K562 (cell line): ENCODE data around the gene COLEC12. TPM values are rescaled to one million over a fixed set of nuclear protein-coding genes. Genes with fewer than 3 reads are reported as not detected.
A peak's percentile ranks its signal among the peaks of the same experiment; 100 is the strongest.

Experiments
- ATAC-seq: fragments of 200-7000 bp; cut with Tn5 transposase; 3 replicates; pipeline ENCODE4 v1.9.1; 2020; ENCODE audit warnings: moderate library complexity
- BruUV-seq: library from RNA; stranded (reverse); fragments of 400-500 nt; replicated peaks from 2 replicates; lab custom pipeline; 2021; lab: Mats Ljungman, UMichigan
- CTCF ChIA-PET: fragments of 300-600 bp; formaldehyde crosslinking; extraction: SDS; loops from one replicate; lab custom pipeline; 2021; ENCODE audit warnings: low intra/inter-chr PET ratio; lab: Yijun Ruan, JAX
- POLR2A ChIA-PET: fragments of 300-600, 350-650 bp; sonication (Branson Sonifier 250); formaldehyde crosslinking; extraction: SDS; loops from one replicate; lab custom pipeline; 2021; ENCODE audit warnings: antibody characterized with exemption, inconsistent platforms; lab: Yijun Ruan, JAX
- DNase-seq, 4 experiments: peaks; one replicate each; pipeline versions ENCODE4 v3.0.0 to v3.0.0-alpha.2; 2011 to 2018; ENCODE audit warnings: low spot score in 3 of 4, mixed read lengths in 3 of 4; ENCODE audit errors: extremely low read depth in 1 of 4
- FAIRE-seq: peaks from 2 replicates; lab custom pipeline; 2011; peaks lifted over from hg19 to GRCh38; lab: Jason Lieb, UNC
- H2AFZ ChIP-seq: 2 replicates; pipeline ENCODE4 v1.6.0; 2011; ENCODE audit warnings: low read depth, low read length, control low read depth, inconsistent platforms
- H3K27ac ChIP-seq: fragments of 200-600 bp; 3 replicates; pipeline ENCODE4 v1.8.0; 2011; ENCODE audit warnings: low read depth, mild to moderate bottlenecking, control low read depth, inconsistent platforms, low read length, moderate library complexity, mixed read lengths; ENCODE audit errors: extremely low read depth
- H3K27me3 ChIP-seq, 2 experiments: fragments of 300-600 bp in 1 of 2; 2 replicates in 1 of 2; 3 replicates in 1 of 2; pipeline versions ENCODE4 v1.6.0 to v1.8.0; 2011; ENCODE audit warnings: inconsistent platforms in 2 of 2, low read length in 2 of 2, mild to moderate bottlenecking in 1 of 2, mixed read lengths in 1 of 2, moderate library complexity in 1 of 2; ENCODE audit not compliant: control insufficient read depth in 2 of 2, insufficient read depth in 2 of 2
- H3K36me3 ChIP-seq: fragments of 300-600 bp; 3 replicates; pipeline ENCODE4 v1.8.0; 2011; ENCODE audit warnings: mild to moderate bottlenecking, low read length, inconsistent platforms; ENCODE audit not compliant: control insufficient read depth, insufficient read depth
- H3K4me1 ChIP-seq, 2 experiments: fragments of 200-600 bp in 1 of 2; replicated peaks in 1 of 2; 2 replicates in 1 of 2; 3 replicates in 1 of 2; pipeline versions ENCODE4 v1.5.1 to v1.8.0; 2011; ENCODE audit warnings: inconsistent platforms in 2 of 2, low read length in 2 of 2, mild to moderate bottlenecking in 1 of 2, mixed read lengths in 1 of 2, moderate library complexity in 1 of 2; ENCODE audit not compliant: control insufficient read depth in 2 of 2, insufficient read depth in 2 of 2
- H3K4me2 ChIP-seq: 2 replicates; pipeline ENCODE4 v1.6.1; 2011; ENCODE audit warnings: low read length, control low read depth, inconsistent platforms, mixed read lengths; ENCODE audit not compliant: insufficient read depth
- H3K4me3 ChIP-seq: fragments of 200-600 bp; sonication (generic), shearing (Covaris generic); 2 replicates; pipeline ENCODE4 v1.5.1; 2016; ENCODE audit warnings: control low read depth, inconsistent platforms
- H3K79me2 ChIP-seq: fragments of 200-600 bp; 3 replicates; pipeline ENCODE4 v1.8.0; 2011; ENCODE audit warnings: low read length, inconsistent platforms; ENCODE audit not compliant: control insufficient read depth, insufficient read depth
- H3K9ac ChIP-seq, 2 experiments: 2 replicates each; pipeline versions ENCODE4 v1.6.0 to v1.6.1; 2011; ENCODE audit warnings: low read depth in 2 of 2, low read length in 2 of 2, control low read depth in 1 of 2, inconsistent platforms in 1 of 2, mild to moderate bottlenecking in 1 of 2, mixed read lengths in 1 of 2; ENCODE audit not compliant: insufficient read depth in 1 of 2
- H3K9me1 ChIP-seq: one replicate; pipeline ENCODE4 v1.6.0; 2011; ENCODE audit warnings: inconsistent platforms, mild to moderate bottlenecking, low read length, moderate library complexity; ENCODE audit not compliant: control insufficient read depth, insufficient read depth
- H3K9me3 ChIP-seq: replicated peaks from 2 replicates; pipeline ENCODE4 v1.5.1; 2011; ENCODE audit warnings: low read depth, low read length, inconsistent platforms; ENCODE audit not compliant: control insufficient read depth, insufficient read depth
- H4K20me1 ChIP-seq: replicated peaks from 2 replicates; pipeline ENCODE4 v1.6.1; 2011; ENCODE audit warnings: low read length, inconsistent platforms, mixed read lengths; ENCODE audit not compliant: control insufficient read depth, insufficient read depth
- ARNT ChIP-seq, 2 experiments: fragments of 450-650 bp; IDR thresholded peaks; 2 replicates each; pipeline ENCODE4 v1.6.1; 2016; ENCODE audit warnings: mild to moderate bottlenecking in 1 of 2
- BDP1 ChIP-seq: IDR thresholded peaks from 3 replicates; pipeline ENCODE4 v1.6.1; 2011; ENCODE audit not compliant: insufficient read length, insufficient read depth
- CREB3 ChIP-seq: fragments of 450-650 bp; conservative IDR thresholded peaks from 2 replicates; pipeline ENCODE4 v1.6.1; 2016; ENCODE audit warnings: missing genetic modification characterization, low read depth, mild to moderate bottlenecking, missing compliant biosample characterization, moderate library complexity
- CREB3L1 ChIP-seq: fragments of 450-650 bp; IDR thresholded peaks from 2 replicates; pipeline ENCODE4 v1.6.1; 2014; ENCODE audit warnings: low read depth, mild to moderate bottlenecking, moderate library complexity, borderline replicate concordance
- CREBBP ChIP-seq: IDR thresholded peaks from one replicate; pipeline ENCODE4 v1.6.1; 2012; ENCODE audit warnings: low read depth, mild to moderate bottlenecking, control low read depth, inconsistent platforms, low read length
- FOS ChIP-seq: IDR thresholded peaks from 3 replicates; pipeline ENCODE4 v1.6.1; 2011; ENCODE audit not compliant: insufficient read length; ENCODE audit errors: extremely low read depth
- HDAC1 ChIP-seq, 2 experiments: fragments of 450-650 bp; IDR thresholded peaks; 2 replicates each; pipeline ENCODE4 v1.6.1; 2016 to 2017; ENCODE audit warnings: inconsistent platforms in 1 of 2, mild to moderate bottlenecking in 1 of 2, moderate library complexity in 1 of 2
- MAX ChIP-seq: sonication (generic); formaldehyde crosslinking; IDR thresholded peaks from 2 replicates; pipeline ENCODE4 v1.9.0; 2022; ENCODE audit warnings: mild to moderate bottlenecking, missing genetic modification reagents
- NCOA2 ChIP-seq, 2 experiments: fragments of 450-650 bp; IDR thresholded peaks; 2 replicates each; pipeline ENCODE4 v1.6.1; 2018; ENCODE audit warnings: mild to moderate bottlenecking in 2 of 2, moderate library complexity in 1 of 2; ENCODE audit not compliant: partially characterized antibody in 2 of 2
- SIRT6 ChIP-seq: IDR thresholded peaks from one replicate; pipeline ENCODE4 v1.6.1; 2012; ENCODE audit warnings: low read depth, mild to moderate bottlenecking, control low read depth, inconsistent platforms, low read length, moderate library complexity
- SMAD1 ChIP-seq: fragments of 150-350 bp; IDR thresholded peaks from 2 replicates; pipeline ENCODE4 v1.6.1; 2014; ENCODE audit warnings: low read length, low read depth; ENCODE audit not compliant: partially characterized antibody
- TAF9B ChIP-seq: fragments of 450-650 bp; IDR thresholded peaks from 2 replicates; pipeline ENCODE4 v1.6.1; 2018; ENCODE audit warnings: mild to moderate bottlenecking; ENCODE audit not compliant: partially characterized antibody
- TBP ChIP-seq: optimal IDR thresholded peaks from 2 replicates; pipeline ENCODE3; 2011; ENCODE audit warnings: low read depth, low read length, improper control_type of control experiment
- ZNF354B ChIP-seq: fragments of 250-450 bp; sonication (Bioruptor Pico); IDR thresholded peaks from 2 replicates; pipeline ENCODE4 v1.4.0; 2020
- WGBS: fragments of 100-300 bp; shearing (Covaris generic); methylation state at CpG from one replicate; pipeline ENCODE4 v1.1.6; 2016; ENCODE audit warnings: low coverage, mixed read lengths; ENCODE audit not compliant: insufficient coverage; ENCODE audit errors: missing lambda C conversion rate; 5-methylcytosine and 5-hydroxymethylcytosine counted together
- in situ Hi-C: fragments of 300-500 bp; cut with MboI; formaldehyde crosslinking; loops from 4 replicates; pipeline ENCODE4 v1.15.0; 2018; ENCODE audit warnings: inconsistent platforms, mixed read lengths
- intact Hi-C: fragments of 100-400 bp; cut with micrococcal nuclease; formaldehyde crosslinking; loops from 2 replicates; pipeline ENCODE4 v1.14.2; 2022
- polyA plus RNA-seq, 8 experiments: library from polyadenylated mRNA; depleted of rRNA in 4 of 8; stranded (reverse) in 5 of 8; unstranded in 3 of 8; fragments of >200 nt; fragmentation: Nextera tagmentation in 2 of 8; fragmentation: Illumina TruSeq in 1 of 8; extraction: Ambion mirVana in 2 of 8; extraction: Trizol in 1 of 8; gene quantifications; 2 replicates each; pipeline versions ENCODE4 v1.2.1 to v1.2.3, GENCODE V29; 2011 to 2014; ENCODE audit warnings: inconsistent platforms in 1 of 8, missing spikeins in 1 of 8
- total RNA-seq, 7 experiments: library from RNA; depleted of rRNA in 6 of 7; stranded (reverse); fragments of >200 nt in 6 of 7; fragmentation: Illumina TruSeq in 2 of 7; extraction: Trizol in 2 of 7; gene quantifications; 2 replicates each; pipeline versions ENCODE4 v1.2.1 to v1.2.3, GENCODE V29; 2011 to 2021; ENCODE audit warnings: low replicate concordance in 1 of 7

Gene COLEC12
- total and polyA plus RNA-seq, 9 of the 15 experiments (the other 6 are each of a cell fraction or from before 2014, with no cell fraction given) = 0.04 TPM; not detected in 8

- Histone ChIP-seq H3K9me3 (no peaks in the 10 kb centered on the region), H3K9me1 (no peaks in the 10 kb centered on the region), H3K4me1 (no peaks in the 10 kb centered on the region), H3K36me3 (no peaks in the 10 kb centered on the region), H3K4me3 (no peak overlapping the region), H3K27me3 (peaks cover 5 to 15% of the 10 kb centered on the region in 2 experiments; a peak in 3 of 5 replicates), H3K79me2 (no peaks in the 10 kb centered on the region), H3K27ac (no peak overlapping the region), H3K9ac (no peak overlapping the region), H2AFZ (no peak overlapping the region), H4K20me1 (no peaks in the 10 kb centered on the region), H3K4me2 (no peak overlapping the region)
- no peak for TF ChIP-seq CREBBP
- 16% methylated on average over 4 of the region's 4 CpGs for WGBS
- in situ Hi-C loops = no loop called here
- peak; percentile 45; the same call in 2 of the 3 replicates for ATAC-seq
- CTCF ChIA-PET = no interaction called here
- intact Hi-C loops = loop anchor here (10.0 kb wide), 1 partner anchor 344 kb away; no protein-coding TSS in a partner anchor
- DNase-seq = no peak
- no peak for FAIRE-seq
- POLR2A ChIA-PET = no interaction called here
- BruUV-seq = no TSS peak
Measured at GRCh38 chr18:490624-491023, 9.9 kb downstream of the COLEC12 start.

- Histone ChIP-seq H4K20me1 (no peaks in the 10 kb centered on the region), H3K4me3 (no peak overlapping the region), H3K36me3 (no peaks in the 10 kb centered on the region), H3K27me3 (peaks cover 5 to 15% of the 10 kb centered on the region in 2 experiments; a peak in 3 of 5 replicates), H3K9me3 (no peaks in the 10 kb centered on the region), H3K4me1 (no peaks in the 10 kb centered on the region), H3K9me1 (no peaks in the 10 kb centered on the region), H3K27ac (no peak overlapping the region), H3K79me2 (no peaks in the 10 kb centered on the region), H3K4me2 (no peak overlapping the region), H3K9ac (no peak overlapping the region), H2AFZ (no peak overlapping the region)
- FAIRE-seq = no peak
- in situ Hi-C loops (no loop called here), intact Hi-C loops (loop anchor here (10.0 kb wide), 1 partner anchor 345 kb away; no protein-coding TSS in a partner anchor)
- 6% methylated on average over 5 of the region's 5 CpGs for WGBS
- ChIA-PET POLR2A (no interaction called here), CTCF (no interaction called here)
- no peak for ATAC-seq
- DNase-seq = no peak
- BruUV-seq = no TSS peak
- no peak for TF ChIP-seq ZNF354B (CRISPR knock-in tag)
- TF ChIP-seq SIRT6 = no peak
- TF ChIP-seq MAX (CRISPR knock-in tag) = no peak
- TF ChIP-seq TAF9B = no peak
- TF ChIP-seq SMAD1 = no peak
- TF ChIP-seq NCOA2 (IDR thresholded peaks at IDR 0.05; ENCODE audit: partially characterized antibody in 2 of 2) = no peak
- TF ChIP-seq BDP1 = no peak
- no peak for TF ChIP-seq CREB3L1
- TF ChIP-seq CREB3 (tag) = no peak
- no peak for TF ChIP-seq ARNT (IDR thresholded peaks at IDR 0.05)
- no peak for TF ChIP-seq TBP
- no peak for TF ChIP-seq FOS
- TF ChIP-seq HDAC1 (IDR thresholded peaks at IDR 0.05) = no peak
Measured at GRCh38 chr18:490024-490366, 10.5 kb downstream of the COLEC12 start.
